HepG2 (cell line): ENCODE results near the gene IL26. TPM values are rescaled to one million over a fixed set of nuclear protein-coding genes. Genes with fewer than 3 reads are reported as not detected.
A peak's percentile ranks its signal among the peaks of the same experiment; 100 is the strongest.

Experiments used
- ATAC-seq: fragments of 200-7000 bp; cut with Tn5 transposase; 3 replicates; pipeline ENCODE4 v1.9.1; 2020; ENCODE audit warnings: mild to moderate bottlenecking, moderate library complexity
- BruUV-seq: library from RNA; stranded (reverse); fragments of 400-500 nt; replicated peaks from 2 replicates; lab custom pipeline; 2021; lab: Mats Ljungman, UMichigan
- CTCF ChIA-PET: fragments of 300-600 bp; formaldehyde crosslinking; extraction: SDS; loops from one replicate; lab custom pipeline; 2021; ENCODE audit warnings: low total read pairs, inconsistent platforms, low intra/inter-chr PET ratio; lab: Yijun Ruan, JAX
- POLR2A ChIA-PET: fragments of 350-600 bp; sonication (Branson Sonifier 250); formaldehyde crosslinking; loops from one replicate; lab custom pipeline; 2020; ENCODE audit warnings: antibody characterized with exemption, inconsistent platforms; lab: Yijun Ruan, JAX
- DNase-seq: peaks from one replicate; pipeline ENCODE4 v3.0.0-alpha.2; 2015; ENCODE audit warnings: low spot score
- FAIRE-seq: peaks from 3 replicates; lab custom pipeline; 2011; peaks lifted over from hg19 to GRCh38; lab: Jason Lieb, UNC
- H2AFZ ChIP-seq: one replicate; pipeline ENCODE4 v1.6.1; 2011; ENCODE audit warnings: low read length, inconsistent platforms
- H3K27ac ChIP-seq: fragments of 300-600 bp; 3 replicates; pipeline ENCODE4 v1.8.0; 2011; ENCODE audit warnings: mixed run types, mild to moderate bottlenecking, mixed read lengths, low read length, inconsistent platforms; ENCODE audit not compliant: insufficient read depth; ENCODE audit errors: extremely low read length
- H3K27me3 ChIP-seq, 2 experiments: fragments of 200-600 bp in 1 of 2; 2 replicates in 1 of 2; 3 replicates in 1 of 2; pipeline versions ENCODE4 v1.6.0 to v1.8.0; 2011; ENCODE audit warnings: low read length in 2 of 2, mild to moderate bottlenecking in 2 of 2, moderate library complexity in 2 of 2, inconsistent platforms in 1 of 2; ENCODE audit not compliant: insufficient read depth in 2 of 2, control insufficient read depth in 1 of 2
- H3K36me3 ChIP-seq, 2 experiments: fragments of 200-600 bp in 1 of 2; replicated peaks in 1 of 2; 2 replicates in 1 of 2; 3 replicates in 1 of 2; pipeline versions ENCODE4 v1.5.1 to v1.8.0; 2011; ENCODE audit warnings: low read length in 2 of 2, inconsistent platforms in 1 of 2; ENCODE audit not compliant: insufficient read depth in 2 of 2, control insufficient read depth in 1 of 2
- H3K4me1 ChIP-seq: 2 replicates; pipeline ENCODE4 v1.5.1; 2012; ENCODE audit warnings: low read length, inconsistent platforms; ENCODE audit not compliant: insufficient read depth
- H3K4me2 ChIP-seq: 2 replicates; pipeline ENCODE4 v1.6.0; 2011; ENCODE audit warnings: low read depth, low read length, inconsistent platforms
- H3K4me3 ChIP-seq, 3 experiments: fragments of 200-600 bp in 1 of 3; sonication (generic), shearing (Covaris generic) in 1 of 3; replicated peaks in 1 of 3; 2 replicates each; pipeline ENCODE4 v1.5.1; 2011 to 2016; ENCODE audit warnings: low read length in 3 of 3, inconsistent platforms in 2 of 3, low read depth in 2 of 3, mild to moderate bottlenecking in 2 of 3, control low read depth in 1 of 3, mixed read lengths in 1 of 3; ENCODE audit not compliant: insufficient read depth in 1 of 3
- H3K79me2 ChIP-seq: one replicate; pipeline ENCODE4 v1.6.1; 2011; ENCODE audit warnings: low read length, inconsistent platforms; ENCODE audit not compliant: insufficient read depth
- H3K9ac ChIP-seq: 2 replicates; pipeline ENCODE4 v1.6.0; 2011; ENCODE audit warnings: mild to moderate bottlenecking, low read depth, low read length, inconsistent platforms; ENCODE audit not compliant: insufficient read depth
- H3K9me3 ChIP-seq: 2 replicates; pipeline ENCODE4 v1.5.1; 2012; ENCODE audit warnings: mild to moderate bottlenecking, low read length
- H4K20me1 ChIP-seq: 2 replicates; pipeline ENCODE4 v1.6.0; 2011; ENCODE audit warnings: inconsistent platforms, mild to moderate bottlenecking, low read length, moderate library complexity; ENCODE audit not compliant: insufficient read depth
- BCLAF1 ChIP-seq: fragments of 450-650 bp; IDR thresholded peaks from 2 replicates; pipeline ENCODE4 v1.6.1; 2017; ENCODE audit warnings: mild to moderate bottlenecking
- HIC2 ChIP-seq: sonication (generic); formaldehyde crosslinking; IDR thresholded peaks from 2 replicates; pipeline ENCODE4 v1.9.0; 2022; ENCODE audit warnings: low read depth, missing genetic modification reagents
- KDM2A ChIP-seq: sonication (generic); formaldehyde crosslinking; IDR thresholded peaks from 2 replicates; pipeline ENCODE4 v1.4.0; 2020; ENCODE audit warnings: low read depth, missing genetic modification reagents, borderline replicate concordance
- LRRFIP1 ChIP-seq: sonication (generic); formaldehyde crosslinking; conservative IDR thresholded peaks from 2 replicates; pipeline ENCODE4 v1.4.0; 2020; ENCODE audit warnings: missing genetic modification reagents
- MAFK ChIP-seq, 2 experiments: IDR thresholded peaks in 1 of 2; conservative IDR thresholded peaks in 1 of 2; 2 replicates each; pipeline ENCODE4 v1.6.1; 2011; ENCODE audit warnings: improper control_type of control experiment in 2 of 2, low read length in 2 of 2
- NFATC3 ChIP-seq: sonication (generic); formaldehyde crosslinking; IDR thresholded peaks from 2 replicates; pipeline ENCODE4 v1.5.1; 2020; ENCODE audit warnings: mild to moderate bottlenecking, missing genetic modification reagents
- NKX3-1 ChIP-seq: sonication (generic); formaldehyde crosslinking; IDR thresholded peaks from 2 replicates; pipeline ENCODE4 v1.5.0; 2020; ENCODE audit warnings: missing genetic modification reagents
- PCBP2 ChIP-seq: fragments of 200-400 bp; formaldehyde crosslinking; optimal IDR thresholded peaks from 2 replicates; pipeline ENCODE3; 2018; ENCODE audit warnings: low read length, low read depth; ENCODE audit not compliant: poor library complexity, severe bottlenecking
- PHF8 ChIP-seq: sonication (generic); formaldehyde crosslinking; IDR thresholded peaks from 2 replicates; pipeline ENCODE4 v1.5.0; 2020; ENCODE audit warnings: missing genetic modification reagents
- STAG1 ChIP-seq: sonication (generic); formaldehyde crosslinking; IDR thresholded peaks from 2 replicates; pipeline ENCODE4 v1.4.0; 2020; ENCODE audit warnings: missing genetic modification reagents
- TERF1 ChIP-seq: sonication (generic); formaldehyde crosslinking; IDR thresholded peaks from 2 replicates; pipeline ENCODE4 v1.8.0; 2022; ENCODE audit warnings: mild to moderate bottlenecking, missing genetic modification reagents, moderate library complexity
- ZNF12 ChIP-seq: sonication (generic); formaldehyde crosslinking; IDR thresholded peaks from 2 replicates; pipeline ENCODE4 v1.5.0; 2020; ENCODE audit warnings: missing genetic modification reagents
- ZNF501 ChIP-seq: sonication (generic); formaldehyde crosslinking; IDR thresholded peaks from 2 replicates; pipeline ENCODE4 v1.5.1; 2020; ENCODE audit warnings: mild to moderate bottlenecking, moderate library complexity, missing genetic modification reagents
- ZNF564 ChIP-seq: sonication (generic); formaldehyde crosslinking; IDR thresholded peaks from 2 replicates; pipeline ENCODE4 v1.8.1; 2023; ENCODE audit warnings: mild to moderate bottlenecking, missing genetic modification reagents
- ZNF746 ChIP-seq: sonication (generic); formaldehyde crosslinking; IDR thresholded peaks from 2 replicates; pipeline ENCODE4 v1.8.0; 2022; ENCODE audit warnings: mild to moderate bottlenecking, missing genetic modification reagents
- ZSCAN12 ChIP-seq: sonication (generic); formaldehyde crosslinking; IDR thresholded peaks from 2 replicates; pipeline ENCODE4 v1.9.0; 2021; ENCODE audit warnings: mild to moderate bottlenecking, missing genetic modification reagents
- WGBS: methylation state at CpG from one replicate; pipeline ENCODE4 v1.1.6; 2017; ENCODE audit warnings: low lambda C conversion rate; 5-methylcytosine and 5-hydroxymethylcytosine counted together
- in situ Hi-C: cut with HindIII; loops from 2 replicates; pipeline ENCODE4 v1.10.0; 2017; ENCODE audit warnings: low pct_unique_long_range_greater_than_20kb; ENCODE audit not compliant: extremely low pct_ligation_motif_present
- intact Hi-C: fragments of 100-400 bp; cut with micrococcal nuclease; formaldehyde crosslinking; loops from one replicate; pipeline ENCODE4 v1.10.0; 2022; ENCODE audit not compliant: unreplicated experiment
- polyA plus RNA-seq, 8 experiments: library from polyadenylated mRNA; depleted of rRNA in 3 of 8; stranded (reverse) in 7 of 8; unstranded in 1 of 8; fragments of >200 nt; fragmentation: Illumina TruSeq in 4 of 8; extraction: Trizol in 4 of 8; gene quantifications; 2 replicates each; pipeline versions ENCODE4 v1.2.1 to v1.2.3, GENCODE V29; 2011 to 2016; ENCODE audit warnings: low read depth in 4 of 8, missing spikeins in 1 of 8, mixed read lengths in 1 of 8; ENCODE audit not compliant: insufficient read depth in 1 of 8
- total RNA-seq, 5 experiments: library from RNA; depleted of rRNA; stranded (reverse); fragments of >200 nt; fragmentation: Illumina TruSeq; extraction: Trizol; gene quantifications; 2 replicates each; pipeline ENCODE4 v1.2.3, GENCODE V29; 2016; ENCODE audit warnings: low read depth in 1 of 5

The IL26 gene
- total and polyA plus RNA-seq, 2 of the 13 experiments (the other 11 are each of a cell fraction or from before 2014, with no cell fraction given): not detected

GRCh38 chr12:68223067-68223747 is 2.4 kb downstream of the IL26 start:
- Histone ChIP-seq H3K4me1 (no peaks in the 10 kb centered on the region), H3K4me3 (no peak overlapping the region), H3K27ac (no peak overlapping the region), H3K79me2 (no peaks in the 10 kb centered on the region), H3K9ac (no peak overlapping the region), H3K4me2 (peak overlapping the region; percentile 39; the same call in 1 of the 2 replicates), H2AFZ (no peak overlapping the region), H3K36me3 (no peaks in the 10 kb centered on the region), H3K27me3 (peaks cover 0 to 6% of the 10 kb centered on the region in 2 experiments; a peak in 1 of 5 replicates), H4K20me1 (no peaks in the 10 kb centered on the region), H3K9me3 (no peaks in the 10 kb centered on the region)
- FAIRE-seq: peak; percentile 86
- no TSS peak for BruUV-seq
- in situ Hi-C loops (loop anchor here (5.0 kb wide), 1 partner anchor 89 kb away; no protein-coding TSS in a partner anchor), intact Hi-C loops (loop anchor here (1.0 kb wide), 1 partner anchor 94 kb away; no protein-coding TSS in a partner anchor)
- CTCF ChIA-PET: interaction anchor here (2.3 kb wide), 1 partner anchor 94 kb away, joined by 36 read pairs; no protein-coding TSS in a partner anchor
- 0% methylated on average over 12 of the region's 12 CpGs for whole genome bisulfite sequencing
- POLR2A ChIA-PET: no interaction called here
- ATAC-seq: peak; percentile 100
- DNase-seq: peak; percentile 71
- no peak for TF ChIP-seq NFATC3 (CRISPR knock-in tag)
- peak; percentile 95 for TF ChIP-seq STAG1 (CRISPR knock-in tag)
- TF ChIP-seq LRRFIP1 (CRISPR knock-in tag): no peak
- TF ChIP-seq MAFK (conservative IDR thresholded peaks at IDR 0.05 in 1 of 2, IDR thresholded peaks at IDR 0.05 in 1 of 2; ENCODE audit: low read length in 2 of 2): no peak
- no peak for TF ChIP-seq NKX3-1 (CRISPR knock-in tag)
- TF ChIP-seq KDM2A: peak; percentile 42; the same call in 1 of the 2 replicates
- no peak for TF ChIP-seq ZNF12 (CRISPR knock-in tag)
- TF ChIP-seq ZSCAN12 (CRISPR knock-in tag): no peak
- TF ChIP-seq PCBP2: no peak
- no peak for TF ChIP-seq ZNF564 (CRISPR knock-in tag)
- no peak for TF ChIP-seq ZNF746 (CRISPR knock-in tag)
- TF ChIP-seq HIC2 (CRISPR knock-in tag): no peak
- no peak for TF ChIP-seq ZNF501
- TF ChIP-seq PHF8: no peak
- TF ChIP-seq BCLAF1: no peak
- TF ChIP-seq TERF1 (CRISPR knock-in tag): no peak
